Activated naive CD4-positive, alpha-beta T cell treated with anti-CD3 and anti-CD28 coated beads for 36 hours (primary cell): ENCODE data around the gene KCNAB3. TPM values are rescaled to one million over a fixed set of nuclear protein-coding genes. Genes with fewer than 3 reads are reported as not detected.

Experiments used
- CTCF ChIA-PET: fragments of 350-600 bp; sonication (Branson Sonifier 250); formaldehyde crosslinking; loops from one replicate; lab custom pipeline; 2021; ENCODE audit warnings: antibody characterized with exemption; lab: Charles Lee
- DNase-seq: peaks from one replicate; pipeline ENCODE4 v3.0.0-alpha.2; 2020
- H3K27ac Mint-ChIP-seq: one replicate; pipeline ENCODE4 v1.8.0; 2021; ENCODE audit warnings: mild to moderate bottlenecking, mixed read lengths
- H3K27me3 Mint-ChIP-seq: one replicate; pipeline ENCODE4 v1.8.0; 2021; ENCODE audit warnings: low read depth, mixed read lengths
- H3K36me3 Mint-ChIP-seq: one replicate; pipeline ENCODE4 v1.8.0; 2021; ENCODE audit warnings: low read depth, mixed read lengths
- H3K4me1 Mint-ChIP-seq: one replicate; pipeline ENCODE4 v1.8.0; 2021; ENCODE audit warnings: low read depth, mixed read lengths
- H3K4me3 Mint-ChIP-seq: one replicate; pipeline ENCODE4 v1.8.0; 2021; ENCODE audit warnings: mild to moderate bottlenecking, moderate library complexity, mixed read lengths
- H3K9me3 Mint-ChIP-seq: one replicate; pipeline ENCODE4 v1.8.0; 2021; ENCODE audit warnings: mixed read lengths
- intact Hi-C: fragments of 100-400 bp; cut with micrococcal nuclease; formaldehyde crosslinking; loops from one replicate; pipeline ENCODE4 v1.15.1; 2023
- total RNA-seq, 2 experiments: library from RNA; stranded (reverse); gene quantifications; one replicate each; pipeline ENCODE4 v1.2.3, GENCODE V29; 2021

Gene KCNAB3
- total RNA-seq, 2 experiments from 2014 or later = 2.2 TPM

DNA sequence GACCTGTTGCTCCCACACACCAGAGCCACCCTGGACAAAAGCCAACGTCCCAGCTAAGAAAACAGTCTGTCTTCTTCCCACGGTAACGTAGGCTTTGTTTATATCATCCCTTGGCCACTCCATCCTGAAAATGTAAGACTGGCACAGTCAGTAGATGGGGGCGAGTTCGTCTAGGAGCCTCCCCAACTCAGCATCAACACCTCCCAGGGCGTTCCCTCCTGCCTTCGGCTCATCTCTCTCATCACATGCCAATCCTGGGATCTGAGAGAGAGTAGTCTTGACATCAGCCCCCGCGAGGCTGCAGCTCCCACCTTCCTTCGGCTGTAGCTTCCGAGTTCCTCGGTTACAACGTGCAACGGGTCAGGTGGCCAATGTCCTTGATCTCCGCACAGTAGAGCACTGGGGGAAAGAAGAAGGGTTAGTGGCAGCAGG lies 14.5 kb downstream of the KCNAB3 start:
- CTCF ChIA-PET = interaction anchor here (0.6 to 4.8 kb wide), 5 partner anchors 13 to 75 kb away, joined by 3 to 44 read pairs (median 3); no protein-coding TSS in a partner anchor
- intact Hi-C loops = loop anchor here (1.0 kb wide), 3 partner anchors 17 to 58 kb away; partner anchors contain the start of genes CNTROB and NAA38
- Mint-ChIP-seq H3K4me1 (peaks cover 29% of the 10 kb centered on the region), H3K9me3 (no peaks in the 10 kb centered on the region), H3K36me3 (peaks cover 12% of the 10 kb centered on the region), H3K27ac (peak overlapping the region; percentile 92), H3K27me3 (no peaks in the 10 kb centered on the region), H3K4me3 (peak overlapping the region; percentile 93)
- DNase-seq = no peak

- Mint-ChIP-seq H3K4me3 (no peak overlapping the region), H3K9me3 (no peaks in the 10 kb centered on the region), H3K36me3 (peaks cover 22% of the 10 kb centered on the region), H3K4me1 (peaks cover 29% of the 10 kb centered on the region), H3K27ac (peak overlapping the region; percentile 65), H3K27me3 (no peaks in the 10 kb centered on the region)
- intact Hi-C loops = loop anchor here (1.0 kb wide), 6 partner anchors 38 to 170 kb away; no protein-coding TSS in a partner anchor
- peak; percentile 63 for DNase-seq
- CTCF ChIA-PET = interaction anchor here (0.6 to 2.6 kb wide), 16 partner anchors 9 to 169 kb away, joined by 3 to 58 read pairs (median 4); partner anchors contain the start of gene NAA38
Observed at GRCh38 chr17:7912927-7913524, 16.6 kb downstream of the KCNAB3 start.

DNA sequence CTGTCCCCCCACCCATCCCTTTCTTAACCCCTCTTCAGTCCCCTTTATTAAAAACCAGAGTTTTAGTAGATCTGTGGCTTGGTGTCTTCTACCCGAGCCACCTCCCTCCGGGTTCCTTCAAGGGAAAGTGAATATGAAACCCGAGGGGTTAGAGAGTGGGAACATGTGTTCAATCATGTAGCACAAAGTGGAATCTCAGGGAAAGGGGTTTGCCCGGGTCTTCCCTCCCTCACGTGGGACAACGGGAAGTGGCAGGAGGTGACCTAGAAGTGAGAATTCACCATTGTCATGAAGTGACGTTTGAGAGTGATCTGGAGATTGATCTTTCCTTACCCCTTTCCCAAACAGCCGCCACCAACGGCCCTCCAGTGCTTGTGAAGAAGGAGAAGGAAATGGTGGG lies 18.5 kb downstream of the KCNAB3 start:
- intact Hi-C loops = no loop called here
- Mint-ChIP-seq H3K27ac (peak overlapping the region; percentile 38), H3K4me3 (no peak overlapping the region), H3K4me1 (peaks cover 23% of the 10 kb centered on the region), H3K9me3 (no peaks in the 10 kb centered on the region), H3K36me3 (peaks cover 31% of the 10 kb centered on the region), H3K27me3 (no peaks in the 10 kb centered on the region)
- CTCF ChIA-PET = no interaction called here
- no peak for DNase-seq

GRCh38 chr17:7910711-7911110 lies 18.9 kb downstream of the KCNAB3 start:
- peaks cover 31% of the 10 kb centered on the region for H3K36me3 Mint-ChIP-seq
- CTCF ChIA-PET = interaction anchor here (0.6 to 0.8 kb wide), 2 partner anchors 40 to 78 kb away, joined by 3 read pairs; no protein-coding TSS in a partner anchor
- H3K27me3 Mint-ChIP-seq = no peaks in the 10 kb centered on the region
- H3K4me1 Mint-ChIP-seq = peaks cover 23% of the 10 kb centered on the region
- peak overlapping the region; percentile 38 for H3K27ac Mint-ChIP-seq
- intact Hi-C loops = no loop called here
- H3K9me3 Mint-ChIP-seq = no peaks in the 10 kb centered on the region
- no peak for DNase-seq
- no peak overlapping the region for H3K4me3 Mint-ChIP-seq

DNA sequence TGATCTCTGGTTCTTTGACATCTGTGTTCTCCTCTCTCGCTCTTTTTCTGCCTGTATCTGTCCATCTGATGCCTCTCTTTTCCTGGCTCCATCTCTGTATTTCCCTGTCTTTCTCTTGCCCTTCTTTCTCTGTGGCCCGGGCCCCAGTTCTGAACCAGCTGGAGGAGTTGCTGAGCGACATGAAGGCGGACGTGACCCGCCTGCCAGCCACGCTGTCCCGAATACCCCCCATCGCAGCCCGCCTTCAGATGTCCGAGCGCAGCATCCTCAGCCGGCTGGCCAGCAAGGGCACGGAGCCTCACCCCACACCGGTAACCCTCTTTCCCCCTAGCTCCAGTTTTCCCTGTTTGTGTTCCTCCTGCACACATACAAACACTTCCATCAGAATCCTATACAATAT lies 19.4 kb downstream of the KCNAB3 start:
- H3K27me3 Mint-ChIP-seq = no peaks in the 10 kb centered on the region
- no peak overlapping the region for H3K4me3 Mint-ChIP-seq
- intact Hi-C loops = no loop called here
- peak overlapping the region; percentile 11 for H3K27ac Mint-ChIP-seq
- peaks cover 19% of the 10 kb centered on the region for H3K4me1 Mint-ChIP-seq
- peaks cover 33% of the 10 kb centered on the region for H3K36me3 Mint-ChIP-seq
- CTCF ChIA-PET = interaction anchor here (0.6 to 0.8 kb wide), 2 partner anchors 39 to 78 kb away, joined by 3 read pairs; no protein-coding TSS in a partner anchor
- H3K9me3 Mint-ChIP-seq = no peaks in the 10 kb centered on the region
- DNase-seq = no peak

DNA sequence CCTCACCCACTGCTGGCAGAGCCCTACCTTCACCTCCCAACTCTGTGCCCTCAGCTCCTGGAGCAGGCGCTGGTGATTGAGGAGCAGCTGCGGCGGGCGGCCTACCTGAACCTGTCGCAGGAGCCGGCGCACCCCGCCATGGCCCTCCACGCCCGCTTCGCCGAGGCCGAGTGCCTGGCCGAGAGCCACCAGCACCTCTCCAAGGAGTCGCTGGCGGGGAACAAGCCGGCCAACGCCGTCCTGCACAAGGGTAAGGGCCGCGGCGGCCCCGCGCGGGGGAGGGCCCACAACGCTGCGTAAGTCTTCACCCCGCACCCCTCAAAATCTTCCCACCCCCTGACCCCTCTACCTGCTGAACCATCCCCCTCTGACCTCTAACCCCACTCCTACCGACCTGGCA lies 20.6 kb downstream of the KCNAB3 start:
- H3K9me3 Mint-ChIP-seq = no peaks in the 10 kb centered on the region
- peaks cover 9% of the 10 kb centered on the region for H3K4me1 Mint-ChIP-seq
- H3K4me3 Mint-ChIP-seq = no peak overlapping the region
- intact Hi-C loops = no loop called here
- CTCF ChIA-PET = no interaction called here
- peaks cover 45% of the 10 kb centered on the region for H3K36me3 Mint-ChIP-seq
- DNase-seq = no peak
- no peak overlapping the region for H3K27ac Mint-ChIP-seq
- H3K27me3 Mint-ChIP-seq = no peaks in the 10 kb centered on the region

DNA sequence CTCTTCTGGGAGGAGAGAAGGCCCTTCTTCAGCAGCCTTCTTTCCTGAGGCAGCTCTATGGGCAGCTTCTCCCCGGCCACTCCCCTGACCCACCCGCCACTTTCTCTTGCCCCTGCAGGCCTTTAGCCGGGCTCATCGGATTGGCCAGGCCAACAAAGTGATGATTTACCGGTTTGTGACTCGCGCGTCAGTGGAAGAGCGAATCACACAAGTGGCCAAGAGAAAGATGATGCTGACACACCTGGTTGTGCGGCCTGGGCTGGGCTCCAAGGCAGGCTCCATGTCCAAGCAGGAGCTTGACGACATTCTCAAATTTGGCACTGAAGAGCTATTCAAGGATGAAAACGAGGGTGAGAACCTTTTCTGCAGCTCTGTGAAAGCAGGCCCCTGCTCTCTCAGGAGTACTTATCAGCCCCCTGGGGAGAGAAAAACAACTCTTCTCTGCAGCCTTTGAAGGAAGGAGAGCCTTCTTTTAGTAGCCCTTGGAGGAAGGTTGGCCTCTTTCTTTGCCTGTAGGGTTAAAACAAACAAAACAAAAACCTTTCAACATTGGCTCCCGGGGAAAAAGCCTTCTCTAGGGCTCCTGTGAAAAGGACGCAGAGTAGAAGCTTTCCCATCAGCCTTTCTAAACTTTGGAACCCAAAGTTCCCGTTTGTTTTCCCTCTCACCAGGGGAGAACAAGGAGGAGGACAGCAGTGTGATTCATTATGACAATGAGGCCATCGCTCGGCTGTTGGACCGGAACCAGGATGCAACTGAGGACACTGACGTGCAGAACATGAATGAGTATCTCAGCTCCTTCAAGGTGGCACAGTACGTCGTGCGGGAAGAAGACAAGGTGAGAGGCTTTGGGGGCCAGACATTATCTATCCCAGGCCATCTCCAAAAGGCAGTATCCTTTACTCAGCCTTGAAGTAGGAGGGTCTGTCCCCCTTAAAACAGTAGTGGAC lies 26.2 kb downstream of the KCNAB3 start:
- CTCF ChIA-PET = interaction anchor here (1.4 kb wide), 1 partner anchor 15 kb away, joined by 3 read pairs; no protein-coding TSS in a partner anchor
- Mint-ChIP-seq H3K27ac (no peak overlapping the region), H3K36me3 (peaks cover 66% of the 10 kb centered on the region), H3K4me3 (no peak overlapping the region), H3K4me1 (no peaks in the 10 kb centered on the region), H3K9me3 (no peaks in the 10 kb centered on the region), H3K27me3 (no peaks in the 10 kb centered on the region)
- no peak for DNase-seq
- intact Hi-C loops = no loop called here

GRCh38 chr17:7897773-7898172 lies 31.9 kb downstream of the KCNAB3 start:
- Mint-ChIP-seq H3K27me3 (no peaks in the 10 kb centered on the region), H3K9me3 (no peaks in the 10 kb centered on the region), H3K4me1 (peaks cover 15% of the 10 kb centered on the region), H3K36me3 (peaks cover 72% of the 10 kb centered on the region), H3K27ac (peak overlapping the region; percentile 60), H3K4me3 (no peak overlapping the region)
- DNase-seq = peak; percentile 18
- CTCF ChIA-PET = interaction anchor here (1.2 to 2.1 kb wide), 7 partner anchors 10 to 92 kb away, joined by 3 to 14 read pairs (median 5); no protein-coding TSS in a partner anchor
- intact Hi-C loops = no loop called here

- H3K27me3 Mint-ChIP-seq = no peaks in the 10 kb centered on the region
- DNase-seq = no peak
- no peak overlapping the region for H3K4me3 Mint-ChIP-seq
- CTCF ChIA-PET = interaction anchor here (1.2 to 2.1 kb wide), 4 partner anchors 10 to 62 kb away, joined by 3 to 14 read pairs (median 4); no protein-coding TSS in a partner anchor
- H3K9me3 Mint-ChIP-seq = no peaks in the 10 kb centered on the region
- peaks cover 68% of the 10 kb centered on the region for H3K36me3 Mint-ChIP-seq
- peak overlapping the region; percentile 60 for H3K27ac Mint-ChIP-seq
- intact Hi-C loops = no loop called here
- H3K4me1 Mint-ChIP-seq = peaks cover 15% of the 10 kb centered on the region
Observed at GRCh38 chr17:7897090-7897489, 32.6 kb downstream of the KCNAB3 start.

DNA sequence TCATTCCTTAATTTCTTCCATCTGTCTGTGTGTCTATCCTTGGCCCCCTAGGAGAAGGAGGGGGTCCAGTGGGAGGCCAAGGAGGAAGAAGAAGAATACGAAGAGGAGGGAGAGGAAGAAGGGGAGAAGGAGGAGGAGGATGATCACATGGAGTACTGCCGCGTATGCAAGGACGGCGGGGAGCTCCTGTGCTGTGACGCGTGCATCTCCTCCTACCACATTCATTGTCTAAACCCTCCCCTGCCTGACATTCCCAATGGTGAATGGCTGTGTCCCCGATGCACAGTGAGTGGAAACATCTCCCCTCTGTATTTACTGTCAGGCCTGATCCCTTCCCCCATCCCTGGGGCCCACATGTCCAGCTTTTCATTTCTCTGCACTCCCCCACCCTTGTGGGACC lies 34.8 kb downstream of the KCNAB3 start:
- CTCF ChIA-PET = no interaction called here

GRCh38 chr17:7894226-7894625 lies 35.4 kb downstream of the KCNAB3 start:
- Mint-ChIP-seq H3K36me3 (peaks cover 67% of the 10 kb centered on the region), H3K4me3 (no peak overlapping the region), H3K27ac (no peak overlapping the region), H3K27me3 (no peaks in the 10 kb centered on the region), H3K4me1 (peaks cover 20% of the 10 kb centered on the region), H3K9me3 (no peaks in the 10 kb centered on the region)
- intact Hi-C loops = no loop called here
- CTCF ChIA-PET = interaction anchor here (1.0 kb wide), 1 partner anchor 103 kb away, joined by 3 read pairs; no protein-coding TSS in a partner anchor
- DNase-seq = no peak

More for the DNA sequence above, 34.8 kb downstream of the KCNAB3 start:
- Mint-ChIP-seq H3K4me3 (no peak overlapping the region), H3K4me1 (peaks cover 20% of the 10 kb centered on the region), H3K27me3 (no peaks in the 10 kb centered on the region), H3K27ac (peak overlapping the region; percentile 27), H3K36me3 (peaks cover 70% of the 10 kb centered on the region), H3K9me3 (no peaks in the 10 kb centered on the region)
- DNase-seq = no peak
- intact Hi-C loops = no loop called here
